Ishikawa (cell line): ENCODE measurements around the gene ING5.

Experiments used
- CEBPB ChIP-seq: IDR thresholded peaks from 2 replicates; pipeline ENCODE4 v1.6.1; 2012
- CREB1 ChIP-seq: IDR thresholded peaks from 2 replicates; pipeline ENCODE4 v1.6.1; 2012; ENCODE audit warnings: low read depth
- EGR1 ChIP-seq: IDR thresholded peaks from 2 replicates; pipeline ENCODE4 v1.6.1; 2012
- EP300 ChIP-seq: IDR thresholded peaks from 2 replicates; pipeline ENCODE4 v1.6.1; 2012; ENCODE audit warnings: borderline replicate concordance
- MAX ChIP-seq: IDR thresholded peaks from 2 replicates; pipeline ENCODE4 v1.6.1; 2012
- RAD21 ChIP-seq: IDR thresholded peaks from 2 replicates; pipeline ENCODE4 v1.6.1; 2012; ENCODE audit warnings: low read depth
- REST ChIP-seq: IDR thresholded peaks from 2 replicates; pipeline ENCODE4 v1.6.1; 2012; ENCODE audit warnings: low read depth, mild to moderate bottlenecking
- TAF1 ChIP-seq: IDR thresholded peaks from 2 replicates; pipeline ENCODE4 v1.6.1; 2012; ENCODE audit warnings: low read depth, mild to moderate bottlenecking
- TEAD4 ChIP-seq: IDR thresholded peaks from 2 replicates; pipeline ENCODE4 v1.6.1; 2012
- YY1 ChIP-seq: IDR thresholded peaks from 2 replicates; pipeline ENCODE4 v1.6.1; 2012; ENCODE audit warnings: low read depth
- ZBTB7A ChIP-seq: IDR thresholded peaks from 2 replicates; pipeline ENCODE4 v1.6.1; 2012; ENCODE audit warnings: low read depth

GRCh38 chr2:241768251-241768711, 66.4 kb downstream of the ING5 start:
- no peak for TF ChIP-seq REST
- no peak for TF ChIP-seq ZBTB7A
- no peak for TF ChIP-seq TAF1
- TF ChIP-seq YY1: no peak
- TF ChIP-seq EP300: no peak
- no peak for TF ChIP-seq MAX
- TF ChIP-seq EGR1: no peak
- TF ChIP-seq CEBPB: no peak
- no peak for TF ChIP-seq RAD21
- TF ChIP-seq CREB1: no peak
- no peak for TF ChIP-seq TEAD4
